GM23248 (cell line): ENCODE data around the gene CCDC121. TPM values are rescaled to one million over a fixed set of nuclear protein-coding genes. Genes with fewer than 3 reads are reported as not detected.
"Not testable (repeated sequence)": the region's sequence is repeated elsewhere in the genome, so short reads cannot be mapped to it uniquely, and the experiment has no call there.

Experiments
- DNase-seq: peaks from one replicate; pipeline ENCODE4 v3.0.0-alpha.2; 2015
- H2AFZ ChIP-seq: fragments of 200-600 bp; sonication (generic); 2 replicates; pipeline ENCODE4 v1.6.1; 2016; ENCODE audit warnings: antibody characterized with exemption
- H3F3A ChIP-seq: fragments of 200-600 bp; sonication (generic); 2 replicates; pipeline ENCODE4 v1.6.1; 2016; ENCODE audit warnings: mild to moderate bottlenecking, antibody characterized with exemption, mixed run types; ENCODE audit not compliant: insufficient read depth
- H3K27ac ChIP-seq: fragments of 200-600 bp; sonication (generic); 2 replicates; pipeline ENCODE4 v1.5.1; 2016; ENCODE audit warnings: mild to moderate bottlenecking
- H3K27me3 ChIP-seq: fragments of 200-600 bp; sonication (generic); replicated peaks from 2 replicates; pipeline ENCODE4 v1.6.1; 2016; ENCODE audit warnings: mild to moderate bottlenecking; ENCODE audit not compliant: insufficient read depth
- H3K36me3 ChIP-seq: fragments of 200-600 bp; sonication (generic); 2 replicates; pipeline ENCODE4 v1.6.1; 2016; ENCODE audit warnings: low read depth, mild to moderate bottlenecking
- H3K4me1 ChIP-seq: fragments of 200-600 bp; sonication (generic); 2 replicates; pipeline ENCODE4 v1.6.1; 2016; ENCODE audit warnings: mild to moderate bottlenecking; ENCODE audit not compliant: insufficient read depth
- H3K4me2 ChIP-seq: fragments of 200-600 bp; sonication (generic); one replicate; pipeline ENCODE4 v1.6.1; 2016; ENCODE audit warnings: mild to moderate bottlenecking; ENCODE audit not compliant: unreplicated experiment
- H3K4me3 ChIP-seq: fragments of 200-600 bp; sonication (generic); 2 replicates; pipeline ENCODE4 v1.5.1; 2016; ENCODE audit warnings: mild to moderate bottlenecking
- H3K79me2 ChIP-seq: fragments of 200-600 bp; sonication (generic); 2 replicates; pipeline ENCODE4 v1.6.1; 2016; ENCODE audit warnings: mild to moderate bottlenecking; ENCODE audit not compliant: insufficient read depth
- H3K9ac ChIP-seq: fragments of 200-600 bp; sonication (generic); 2 replicates; pipeline ENCODE4 v1.6.1; 2016; ENCODE audit warnings: mild to moderate bottlenecking
- H3K9me2 ChIP-seq: fragments of 200-600 bp; sonication (generic); 2 replicates; pipeline ENCODE4 v1.6.1; 2016; ENCODE audit warnings: mixed run types, mild to moderate bottlenecking, moderate library complexity; ENCODE audit not compliant: insufficient read depth
- H3K9me3 ChIP-seq: fragments of 200-600 bp; sonication (generic); one replicate; pipeline ENCODE4 v1.6.1; 2017; ENCODE audit warnings: low read depth
- H4K20me1 ChIP-seq: fragments of 200-600 bp; sonication (generic); 2 replicates; pipeline ENCODE4 v1.6.0; 2016; ENCODE audit not compliant: insufficient read depth
- EZH2 ChIP-seq: fragments of 200-600 bp; sonication (generic); IDR thresholded peaks from 2 replicates; pipeline ENCODE4 v1.6.1; 2018; ENCODE audit warnings: antibody characterized with exemption, mild to moderate bottlenecking; ENCODE audit not compliant: insufficient read depth, poor library complexity, severe bottlenecking
- EZH2phosphoT487 ChIP-seq: fragments of 200-600 bp; sonication (generic); IDR thresholded peaks from 2 replicates; pipeline ENCODE4 v1.6.1; 2018; ENCODE audit warnings: antibody characterized with exemption, moderate library complexity, mild to moderate bottlenecking, low read depth; ENCODE audit not compliant: insufficient read depth
- WGBS, 2 experiments: methylation state at CpG; one replicate each; pipeline ENCODE4 v1.1.6; 2015 to 2017; ENCODE audit warnings: low lambda C conversion rate in 2 of 2, low coverage in 1 of 2; ENCODE audit errors: missing lambda C conversion rate in 2 of 2; 5-methylcytosine and 5-hydroxymethylcytosine counted together
- in situ Hi-C: fragments of 300-500 bp; cut with MboI; formaldehyde crosslinking; loops from 2 replicates; pipeline ENCODE4 v1.15.0; 2020
- polyA plus RNA-seq: library from polyadenylated mRNA; unstranded; fragments of >200 nt; fragmentation: Nextera tagmentation; extraction: Ambion mirVana; gene quantifications from 2 replicates; pipeline ENCODE4 v1.2.1, GENCODE V29; 2016
- total RNA-seq: library from RNA; depleted of rRNA; stranded (reverse); fragments of >200 nt; shearing (Covaris generic); gene quantifications from 2 replicates; pipeline ENCODE4 v1.2.3, GENCODE V29; 2014

The CCDC121 gene
- total and polyA plus RNA-seq, 2 experiments from 2014 or later: 0.50 to 3.4 TPM

DNA sequence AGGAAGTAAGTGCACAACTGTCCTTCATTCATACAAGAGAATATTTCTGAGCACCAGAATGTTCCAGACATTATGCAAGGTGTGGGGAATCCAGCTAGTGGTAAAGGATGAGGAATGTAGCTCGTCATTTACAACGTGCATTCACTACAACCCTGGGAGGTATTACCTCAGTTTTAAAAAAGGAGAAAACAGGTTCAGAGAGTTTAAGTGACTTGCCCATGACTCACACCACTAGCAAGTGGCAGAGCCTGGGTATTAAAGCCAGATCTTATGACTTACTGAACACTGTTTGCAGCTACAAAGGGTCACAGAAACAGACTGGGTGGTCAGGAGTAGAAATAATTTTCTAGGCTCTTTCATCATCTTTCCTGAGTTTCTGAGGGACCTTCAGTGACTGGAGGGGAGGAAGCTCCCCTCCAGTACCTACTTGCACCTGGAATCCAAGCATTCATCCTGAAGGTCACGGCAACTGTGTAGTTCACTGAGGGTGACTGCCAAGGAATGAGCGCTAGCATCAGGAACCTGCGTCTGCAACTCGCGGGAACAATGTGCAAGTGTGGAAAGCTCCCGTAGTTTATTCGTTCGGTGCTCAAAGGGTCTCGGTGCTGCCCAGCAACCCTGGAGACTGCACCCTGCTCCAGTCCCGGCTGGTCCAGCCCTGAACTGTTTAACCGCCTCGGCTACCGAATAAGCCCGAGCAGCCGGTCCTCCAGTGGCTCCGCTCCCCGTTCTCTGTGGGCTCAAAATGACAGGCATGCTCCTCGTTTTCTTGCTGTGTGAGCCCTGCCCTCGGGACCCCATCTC, 647 bp downstream of the CCDC121 start:
- Histone ChIP-seq H3K27me3 (no peaks in the 10 kb centered on the region), H3K4me1 (peaks cover 25% of the 10 kb centered on the region), H3K4me2 (peak overlapping the region; percentile 93), H4K20me1 (no peaks in the 10 kb centered on the region), H3K36me3 (peaks cover 18% of the 10 kb centered on the region; the same call in 1 of the 2 replicates), H3F3A (peaks cover 29% of the 10 kb centered on the region), H3K27ac (peak overlapping the region; percentile 87), H3K9ac (peak overlapping the region; percentile 92), H3K9me3 (no peaks in the 10 kb centered on the region), H3K4me3 (peak overlapping the region; percentile 87), H3K79me2 (peaks cover 10% of the 10 kb centered on the region), H3K9me2 (no peaks in the 10 kb centered on the region), H2AFZ (peak overlapping the region; percentile 92)
- TF ChIP-seq EZH2phosphoT487 (no peak), EZH2 (no peak)
- 0 to 1% methylated on average over 21 of the region's 21 CpGs for WGBS, 2 experiments
- DNase-seq: peak; percentile 96
- in situ Hi-C loops: no loop called here

DNA sequence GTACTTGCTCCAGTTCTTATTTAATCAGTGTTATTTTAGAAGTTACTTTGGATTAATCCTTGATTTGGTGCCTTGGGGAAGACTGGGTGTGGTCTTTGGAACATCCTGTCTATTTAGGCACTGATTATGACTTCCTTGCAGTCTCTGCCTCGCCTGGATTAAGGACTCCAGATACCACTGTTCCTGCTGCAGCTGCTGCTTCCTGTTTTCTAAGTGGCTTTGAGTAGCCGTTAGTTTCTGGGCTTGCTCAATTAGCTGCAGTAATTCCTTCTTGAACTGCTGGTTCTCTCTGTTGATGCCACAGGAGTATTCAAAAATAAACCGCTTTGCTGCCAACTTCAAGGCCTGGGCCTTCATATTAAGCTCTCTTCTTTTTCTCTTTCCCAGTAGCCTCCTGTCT, 1.9 kb downstream of the CCDC121 start:
- in situ Hi-C loops, H3K9me2 ChIP-seq, H3K4me3 ChIP-seq, H4K20me1 ChIP-seq, H3K27me3 ChIP-seq, H2AFZ ChIP-seq, H3K9ac ChIP-seq, DNase-seq, H3K9me3 ChIP-seq, H3K4me2 ChIP-seq, H3K27ac ChIP-seq: not testable (repeated sequence)
- WGBS, 2 experiments: 72 to 80% methylated on average over 3 of the region's 3 CpGs
- peaks cover 36% of the 10 kb centered on the region for H3K4me1 ChIP-seq
- peaks cover 13% of the 10 kb centered on the region; the same call in 1 of the 2 replicates for H3K36me3 ChIP-seq
- peaks cover 40% of the 10 kb centered on the region for H3F3A ChIP-seq
- H3K79me2 ChIP-seq: peaks cover 10% of the 10 kb centered on the region

DNA sequence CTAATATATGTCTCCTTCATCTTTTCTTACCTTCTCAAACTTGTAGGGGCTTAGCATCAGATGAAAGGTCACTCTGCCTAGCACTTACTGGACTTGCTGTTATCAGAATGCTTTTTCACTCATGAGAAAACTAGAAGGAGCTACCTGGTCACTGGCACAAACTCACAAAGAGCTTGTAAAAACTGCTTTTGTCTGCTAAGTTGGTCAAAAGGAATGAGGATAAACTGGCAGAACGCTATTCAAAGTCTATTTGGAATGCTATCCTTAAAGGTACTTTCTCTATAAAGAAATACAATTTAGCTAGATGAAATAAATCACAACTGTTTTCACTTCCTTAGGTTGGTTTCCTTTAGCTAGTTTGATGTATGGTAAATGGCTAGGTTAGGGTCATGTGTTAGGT, 2.5 kb downstream of the CCDC121 start:
- in situ Hi-C loops, H3K9ac ChIP-seq, H3K27me3 ChIP-seq, H3K36me3 ChIP-seq, H3K27ac ChIP-seq, H3K9me3 ChIP-seq, H4K20me1 ChIP-seq, H3K4me2 ChIP-seq, H2AFZ ChIP-seq, DNase-seq, H3K9me2 ChIP-seq, H3K4me3 ChIP-seq: not testable (repeated sequence)
- 90 to 100% methylated on average over 1 of the region's 1 CpG for WGBS, 2 experiments
- H3F3A ChIP-seq: peaks cover 45% of the 10 kb centered on the region
- peaks cover 10% of the 10 kb centered on the region for H3K79me2 ChIP-seq
- peaks cover 36% of the 10 kb centered on the region for H3K4me1 ChIP-seq

DNA sequence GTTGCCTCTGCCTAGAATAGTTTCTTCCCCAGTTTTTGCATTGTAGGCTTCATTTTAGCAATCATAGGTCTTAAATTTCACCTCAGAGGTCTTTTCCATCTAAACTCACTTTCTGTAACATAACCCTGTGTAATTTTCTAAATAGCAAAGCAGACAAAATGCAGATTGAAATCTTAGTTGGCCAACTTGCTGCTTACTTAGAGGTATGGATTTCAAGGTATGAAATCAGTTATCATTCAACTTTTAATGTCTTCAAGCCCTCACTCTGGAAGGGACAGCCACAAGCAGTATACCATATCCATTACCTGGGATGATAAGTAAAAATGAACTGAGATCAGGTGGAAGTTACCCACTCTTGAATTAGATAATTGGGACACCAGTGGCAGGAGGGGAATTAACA, 3.9 kb downstream of the CCDC121 start:
- peaks cover 3% of the 10 kb centered on the region; the same call in 1 of the 2 replicates for H3K36me3 ChIP-seq
- DNase-seq: no peak
- H3K9me3 ChIP-seq: no peaks in the 10 kb centered on the region
- H3F3A ChIP-seq: peaks cover 45% of the 10 kb centered on the region
- no peak overlapping the region for H3K4me2 ChIP-seq
- no peak overlapping the region for H3K4me3 ChIP-seq
- in situ Hi-C loops: no loop called here
- peaks cover 10% of the 10 kb centered on the region for H3K79me2 ChIP-seq
- H3K9me2 ChIP-seq: no peaks in the 10 kb centered on the region
- no peak for TF ChIP-seq EZH2
- no peak for TF ChIP-seq EZH2phosphoT487
- H3K27me3 ChIP-seq: no peaks in the 10 kb centered on the region
- no peak overlapping the region for H3K9ac ChIP-seq
- H3K27ac ChIP-seq: no peak overlapping the region
- H3K4me1 ChIP-seq: peaks cover 36% of the 10 kb centered on the region
- H4K20me1 ChIP-seq: no peaks in the 10 kb centered on the region
- no peak overlapping the region for H2AFZ ChIP-seq

DNA sequence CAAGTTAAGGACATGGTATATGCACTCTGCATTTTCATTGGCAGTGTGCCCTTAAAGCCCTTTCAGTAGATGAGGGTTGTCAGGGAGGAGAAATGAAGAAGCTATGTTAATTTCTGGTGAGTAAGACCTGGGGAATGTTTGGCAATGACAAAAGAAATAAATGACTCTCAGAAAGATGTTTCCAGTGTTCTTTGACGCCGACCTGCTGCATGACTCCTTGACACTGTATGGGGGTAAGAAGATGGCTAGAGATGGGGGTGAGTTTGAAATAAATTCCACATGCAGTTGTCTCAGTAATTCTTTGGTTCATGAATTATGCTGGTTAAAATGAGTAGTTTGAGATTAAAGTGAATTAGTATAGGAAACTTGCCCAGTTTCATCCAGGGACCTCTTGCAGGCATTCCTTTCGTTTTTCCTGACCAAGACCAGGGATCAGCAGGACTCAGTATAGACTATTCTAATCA, 5.9 kb downstream of the CCDC121 start:
- Histone ChIP-seq H3F3A (peaks cover 45% of the 10 kb centered on the region), H3K4me1 (peaks cover 33% of the 10 kb centered on the region), H3K27me3 (no peaks in the 10 kb centered on the region), H3K9ac (no peak overlapping the region), H3K27ac (peak overlapping the region; percentile 39), H4K20me1 (no peaks in the 10 kb centered on the region), H3K9me3 (no peaks in the 10 kb centered on the region), H3K36me3 (peaks cover 10% of the 10 kb centered on the region), H3K4me3 (no peak overlapping the region), H3K79me2 (no peaks in the 10 kb centered on the region), H2AFZ (no peak overlapping the region), H3K9me2 (no peaks in the 10 kb centered on the region), H3K4me2 (peak overlapping the region; percentile 49)
- 10 to 12% methylated on average over 3 of the region's 3 CpGs for WGBS, 2 experiments
- peak; percentile 83 for DNase-seq
- in situ Hi-C loops: no loop called here
- TF ChIP-seq EZH2phosphoT487: no peak
- no peak for TF ChIP-seq EZH2
